ENCODE measurements around the gene DISC1.

The DISC1 gene

GRCh38 chr1:231793893-231794292, 167.3 kb downstream of the DISC1 start:
- TF ChIP-seq TEAD4 (IDR thresholded peaks at IDR 0.05) (no peak), REST (IDR thresholded peaks at IDR 0.05; ENCODE audit: low read depth) (no peak), MAX (IDR thresholded peaks at IDR 0.05) (no peak), ZBTB7A (IDR thresholded peaks at IDR 0.05; ENCODE audit: low read depth) (no peak), EGR1 (IDR thresholded peaks at IDR 0.05) (no peak), CEBPB (IDR thresholded peaks at IDR 0.05) (no peak), YY1 (IDR thresholded peaks at IDR 0.05; ENCODE audit: low read depth) (no peak), RAD21 (IDR thresholded peaks at IDR 0.05; ENCODE audit: low read depth) (no peak), FOXM1 (IDR thresholded peaks at IDR 0.05; ENCODE audit: borderline replicate concordance, low read depth) (no peak), USF1 (IDR thresholded peaks at IDR 0.05) (no peak), CREB1 (IDR thresholded peaks at IDR 0.05; ENCODE audit: low read depth) (no peak), EP300 (IDR thresholded peaks at IDR 0.05; ENCODE audit: borderline replicate concordance) (no peak), NFIC (IDR thresholded peaks at IDR 0.05) (no peak), TCF12 (IDR thresholded peaks at IDR 0.05; ENCODE audit: low read depth) (no peak), TAF1 (IDR thresholded peaks at IDR 0.05; ENCODE audit: low read depth) (no peak)

GRCh38 chr1:231796141-231796540, 169.6 kb downstream of the DISC1 start:
- TF ChIP-seq REST (IDR thresholded peaks at IDR 0.05; ENCODE audit: low read depth) (no peak), TCF12 (IDR thresholded peaks at IDR 0.05; ENCODE audit: low read depth) (no peak), FOXM1 (IDR thresholded peaks at IDR 0.05; ENCODE audit: borderline replicate concordance, low read depth) (no peak), TAF1 (IDR thresholded peaks at IDR 0.05; ENCODE audit: low read depth) (no peak), YY1 (IDR thresholded peaks at IDR 0.05; ENCODE audit: low read depth) (no peak), ZBTB7A (IDR thresholded peaks at IDR 0.05; ENCODE audit: low read depth) (no peak), EGR1 (IDR thresholded peaks at IDR 0.05) (no peak)

- TF ChIP-seq RAD21 (IDR thresholded peaks at IDR 0.05; ENCODE audit: low read depth) = no peak
- no peak for TF ChIP-seq EGR1 (IDR thresholded peaks at IDR 0.05)
- no peak for TF ChIP-seq NFIC (IDR thresholded peaks at IDR 0.05)
- no peak for TF ChIP-seq MAX (IDR thresholded peaks at IDR 0.05)
- TF ChIP-seq USF1 (IDR thresholded peaks at IDR 0.05) = no peak
- TF ChIP-seq FOXM1 (IDR thresholded peaks at IDR 0.05; ENCODE audit: borderline replicate concordance, low read depth) = no peak
- no peak for TF ChIP-seq YY1 (IDR thresholded peaks at IDR 0.05; ENCODE audit: low read depth)
- TF ChIP-seq REST (IDR thresholded peaks at IDR 0.05; ENCODE audit: low read depth) = no peak
- no peak for TF ChIP-seq TCF12 (IDR thresholded peaks at IDR 0.05; ENCODE audit: low read depth)
- no peak for TF ChIP-seq EP300 (IDR thresholded peaks at IDR 0.05; ENCODE audit: borderline replicate concordance)
- TF ChIP-seq CREB1 (IDR thresholded peaks at IDR 0.05; ENCODE audit: low read depth) = no peak
- TF ChIP-seq ZBTB7A (IDR thresholded peaks at IDR 0.05; ENCODE audit: low read depth) = no peak
- TF ChIP-seq CEBPB (IDR thresholded peaks at IDR 0.05) = no peak
- no peak for TF ChIP-seq TEAD4 (IDR thresholded peaks at IDR 0.05)
- TF ChIP-seq TAF1 (IDR thresholded peaks at IDR 0.05; ENCODE audit: low read depth) = no peak
These were observed 172.9 kb downstream of the DISC1 start for GRCh38 chr1:231799363-231799986.

- TF ChIP-seq ZBTB7A (IDR thresholded peaks at IDR 0.05; ENCODE audit: low read depth) (no peak), EP300 (IDR thresholded peaks at IDR 0.05; ENCODE audit: borderline replicate concordance) (no peak), YY1 (IDR thresholded peaks at IDR 0.05; ENCODE audit: low read depth) (no peak), TAF1 (IDR thresholded peaks at IDR 0.05; ENCODE audit: low read depth) (no peak), NFIC (IDR thresholded peaks at IDR 0.05) (no peak), TCF12 (IDR thresholded peaks at IDR 0.05; ENCODE audit: low read depth) (no peak), TEAD4 (IDR thresholded peaks at IDR 0.05) (no peak)
These were observed 173.5 kb downstream of the DISC1 start for GRCh38 chr1:231800108-231800507.

Measured in Ishikawa (cell line).